Right kidney (tissue), 1 donor: ENCODE results near the gene TRIO.

ENCODE experiments used
- DNase-seq: peaks from one replicate; pipeline ENCODE4 v3.0.0-alpha.2; 2016

TRIO gene

GRCh38 chr5:14440582-14441431, 297.7 kb downstream of the TRIO start:
- DNase-seq, result peak; percentile 87

GRCh38 chr5:14441641-14442040, 298.5 kb downstream of the TRIO start:
- no peak for DNase-seq

DNA sequence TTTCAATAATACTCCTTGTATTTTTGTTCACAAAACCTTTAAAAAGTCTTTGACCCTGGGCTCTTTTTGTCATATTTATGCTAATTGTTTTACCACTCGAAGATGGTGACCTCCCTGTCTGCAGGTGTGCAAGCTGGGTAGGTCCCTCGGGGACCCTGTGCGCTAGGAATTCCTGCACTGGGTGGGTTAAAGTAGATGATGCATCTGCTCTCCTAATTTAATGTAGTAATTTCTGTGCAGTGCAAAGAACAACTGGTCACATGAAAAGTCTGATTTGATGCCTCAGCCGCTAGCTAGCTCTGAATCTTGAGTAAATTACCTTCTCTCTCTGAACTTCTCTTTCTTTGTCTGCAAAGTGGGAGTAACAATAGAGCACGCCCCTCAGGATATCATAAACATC, 299.4 kb downstream of the TRIO start:
- DNase-seq, result no peak

DNA sequence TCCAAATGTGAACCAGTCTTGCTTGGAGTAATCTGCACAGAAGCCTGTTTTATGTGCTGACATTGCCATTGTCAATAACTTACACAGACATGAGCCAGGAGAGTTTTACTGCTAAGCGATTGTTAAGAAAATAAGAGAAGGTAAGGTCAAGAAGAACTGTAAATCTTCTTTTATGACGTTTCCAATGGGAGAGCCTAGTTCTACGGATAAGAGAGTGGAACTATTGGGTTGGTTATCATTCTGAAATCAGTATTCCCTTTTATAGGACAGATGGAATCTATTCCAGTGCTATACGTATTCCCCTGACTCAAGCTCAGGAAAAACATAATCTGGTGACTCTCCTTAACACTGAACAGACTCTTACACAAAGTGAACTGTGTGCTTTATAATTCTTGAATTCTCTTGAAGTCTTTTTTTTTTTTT, 300.5 kb downstream of the TRIO start:
- peak; percentile 37 for DNase-seq

- no peak for DNase-seq
Measured at GRCh38 chr5:14444161-14444560, 301.0 kb downstream of the TRIO start.

DNA sequence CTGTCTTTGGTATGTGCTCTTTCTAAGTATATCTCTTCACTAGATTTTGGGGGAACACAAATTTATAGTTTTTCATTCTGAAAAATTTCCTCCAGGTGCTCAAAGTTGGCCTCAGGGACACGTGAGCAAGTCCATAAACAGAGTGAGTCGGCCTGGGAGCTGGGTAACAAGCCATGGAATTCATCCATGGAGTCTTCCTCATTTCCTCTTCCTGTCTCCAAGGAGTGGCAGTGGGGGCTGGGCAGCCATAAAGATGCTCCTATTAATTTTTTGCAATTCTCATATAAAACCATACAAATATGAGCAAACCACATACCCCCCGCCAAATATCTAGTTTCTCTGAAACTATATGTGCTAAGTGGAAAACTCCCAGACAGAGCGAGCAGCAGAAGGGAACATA, 301.9 kb downstream of the TRIO start:
- DNase-seq, result no peak

- peak; percentile 57 for DNase-seq
Measured at GRCh38 chr5:14445576-14446290, 302.6 kb downstream of the TRIO start.

DNA sequence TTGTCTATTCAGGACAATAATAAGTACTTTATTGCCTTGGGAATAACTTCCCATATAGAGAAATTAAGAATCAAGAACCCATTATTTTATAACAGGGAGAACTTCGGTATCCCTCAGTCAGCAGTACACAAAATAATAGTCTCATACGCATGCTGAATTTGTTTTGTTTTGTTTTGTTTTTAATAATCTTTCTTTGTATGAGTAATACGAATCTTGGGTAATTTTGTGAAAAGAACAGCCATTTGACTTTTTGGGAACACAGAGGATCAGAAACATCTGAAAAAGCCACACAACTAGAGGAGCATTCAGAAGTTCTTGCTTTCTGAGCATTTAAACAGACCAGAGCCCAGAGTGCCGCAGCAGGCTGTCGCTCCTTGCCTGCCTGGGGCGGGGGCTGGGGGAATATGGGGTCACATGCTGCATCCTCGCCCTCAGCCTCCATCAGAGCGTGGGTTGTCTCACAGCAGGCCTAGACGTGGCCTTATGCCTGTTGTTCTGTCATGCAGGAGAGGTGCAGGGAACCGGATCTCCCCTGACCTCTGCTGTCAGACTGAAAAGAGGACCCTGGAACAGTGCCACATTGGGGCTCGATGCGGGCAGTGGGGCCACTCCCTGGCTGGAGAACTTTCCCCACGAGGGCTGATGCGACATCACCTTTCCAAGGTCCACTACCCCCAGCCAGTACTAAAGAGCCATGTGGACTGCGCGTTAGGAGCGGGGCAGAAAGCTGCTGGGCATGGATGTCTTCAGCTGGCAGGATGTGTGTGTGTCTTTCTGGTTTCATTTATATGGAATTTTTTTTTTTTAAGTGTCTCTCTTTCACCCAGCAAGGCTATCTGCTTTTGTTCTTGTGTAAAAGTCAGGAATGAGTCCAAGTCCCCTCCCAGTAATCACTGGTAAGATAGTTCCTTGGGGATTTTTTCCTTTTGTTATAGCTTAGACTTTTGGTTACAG, 305.1 kb downstream of the TRIO start:
- peak; percentile 59 for DNase-seq

DNA sequence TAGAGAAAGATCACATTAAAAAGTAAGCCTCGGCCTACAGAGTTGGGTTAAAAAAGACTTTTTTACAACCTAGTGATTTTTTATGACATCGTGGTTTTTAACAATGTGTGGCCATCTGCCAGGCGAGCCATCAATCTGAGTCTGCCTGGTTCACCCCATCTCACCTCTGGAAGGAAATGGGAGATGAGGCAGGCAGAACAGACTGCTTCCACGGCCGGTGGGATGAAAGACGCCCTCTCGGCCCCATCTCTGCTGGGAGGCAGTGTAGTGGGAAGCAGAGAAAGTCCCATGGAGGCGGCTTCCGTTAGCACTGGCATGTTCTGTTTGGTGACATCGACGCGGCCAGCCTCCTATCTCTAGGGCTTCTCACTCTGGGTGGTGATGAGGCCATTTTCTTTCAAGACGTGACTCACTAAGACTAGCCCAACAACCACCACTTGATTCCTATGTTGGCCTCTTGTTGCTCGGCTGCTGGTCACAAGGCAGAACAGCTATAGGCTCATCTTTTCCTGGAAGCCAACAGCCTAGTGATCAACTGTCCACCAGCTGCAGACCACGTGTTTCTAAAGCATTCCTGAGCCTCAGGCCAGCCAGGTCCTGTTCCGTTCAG, 306.0 kb downstream of the TRIO start:
- DNase-seq, result peak; percentile 69

- no peak for DNase-seq
Measured at GRCh38 chr5:14450018-14450524, 306.9 kb downstream of the TRIO start.

DNA sequence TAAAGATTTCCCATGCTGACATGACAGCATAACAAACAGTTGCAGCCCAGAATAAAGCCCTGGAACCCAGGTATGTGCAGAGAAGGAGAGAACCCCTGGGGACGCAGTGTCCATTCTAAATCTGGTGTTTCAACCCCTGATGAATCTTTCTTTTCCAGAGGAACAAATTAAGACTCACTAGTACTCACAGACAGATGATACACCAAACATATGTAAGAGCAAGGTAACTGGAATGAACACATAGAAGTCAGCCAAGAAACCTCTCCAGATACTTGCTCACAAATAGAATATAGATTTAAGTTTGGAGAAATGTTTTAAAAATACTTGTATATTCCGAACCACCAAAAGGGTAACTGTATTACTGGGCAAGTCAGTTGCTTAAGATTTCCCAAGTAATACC, 307.6 kb downstream of the TRIO start:
- DNase-seq, result no peak

GRCh38 chr5:14451871-14452270, 308.7 kb downstream of the TRIO start:
- DNase-seq, result no peak

GRCh38 chr5:14452685-14453454, 309.7 kb downstream of the TRIO start:
- DNase-seq, result peak; percentile 45

- no peak for DNase-seq
Measured at GRCh38 chr5:14453481-14453880, 310.3 kb downstream of the TRIO start.

DNA sequence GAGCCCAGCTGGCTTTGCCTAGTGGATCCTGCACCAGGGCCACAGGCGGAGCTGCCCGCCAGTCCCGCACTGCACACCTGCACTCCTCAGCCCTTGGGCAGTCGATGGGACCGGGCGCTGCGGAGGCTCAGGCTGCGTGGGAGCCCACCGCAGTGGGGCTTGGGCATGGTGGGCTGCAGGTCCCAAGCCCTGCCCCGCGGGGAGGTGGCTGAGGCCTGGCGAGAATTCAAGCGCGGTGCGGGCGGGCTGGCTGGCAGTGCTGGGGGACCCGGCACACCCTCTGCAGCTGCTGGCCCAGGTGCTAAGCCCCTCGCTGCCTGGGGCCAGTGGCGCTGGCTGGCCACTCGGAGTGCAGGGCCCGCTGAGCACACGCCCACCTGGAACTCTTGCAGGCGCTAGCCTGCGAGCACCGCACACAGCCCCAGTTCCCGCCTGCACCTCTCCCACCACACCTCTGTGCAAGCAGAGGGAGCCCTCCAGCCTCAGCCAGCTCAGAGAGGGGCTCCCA, 312.7 kb downstream of the TRIO start:
- no peak for DNase-seq

- DNase-seq, result peak; percentile 46
Measured at GRCh38 chr5:14457476-14457875, 314.3 kb downstream of the TRIO start.

GRCh38 chr5:14458414-14458813, 315.3 kb downstream of the TRIO start:
- no peak for DNase-seq

- no peak for DNase-seq
Measured at GRCh38 chr5:14460844-14461398, 317.8 kb downstream of the TRIO start.

DNA sequence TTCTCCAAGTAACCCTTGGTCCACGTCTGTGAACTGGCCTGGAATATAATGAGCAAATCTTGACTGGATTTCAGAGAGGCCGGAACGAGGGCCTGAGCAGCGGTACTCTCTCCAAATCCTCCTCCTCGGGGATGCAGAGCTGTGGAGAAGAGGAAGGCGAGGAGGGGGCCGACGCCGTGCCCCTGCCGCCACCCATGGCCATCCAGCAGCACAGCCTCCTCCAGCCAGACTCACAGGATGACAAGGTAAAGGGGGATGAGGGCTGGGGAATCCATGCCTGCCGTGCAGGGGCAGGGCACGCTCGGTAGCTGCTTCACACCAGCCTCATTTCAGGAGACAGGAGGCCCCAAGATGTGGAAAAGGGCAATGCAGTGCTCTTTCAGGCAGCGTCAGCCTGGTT, 319.5 kb downstream of the TRIO start:
- DNase-seq, result no peak

GRCh38 chr5:14463629-14464028, 320.5 kb downstream of the TRIO start:
- no peak for DNase-seq

DNA sequence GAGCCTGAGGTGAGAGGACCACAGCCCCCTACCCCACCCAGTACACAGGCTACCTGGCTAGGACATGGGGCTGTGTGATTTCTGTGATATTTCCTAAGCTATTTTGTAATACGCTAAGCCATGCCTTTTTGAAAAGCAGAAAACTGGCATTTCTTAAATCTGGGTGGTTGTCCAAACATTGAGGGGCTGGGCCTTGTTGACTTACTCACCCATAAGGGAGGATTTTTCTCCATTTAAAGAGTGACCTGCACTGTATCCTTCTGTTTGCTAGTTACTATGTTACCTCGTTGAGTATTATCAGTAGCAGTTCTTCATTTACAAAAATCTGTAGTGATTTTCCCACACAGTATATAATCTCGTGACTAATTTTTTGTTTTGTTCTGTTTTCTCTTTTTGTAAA, 321.0 kb downstream of the TRIO start:
- DNase-seq, result no peak
